Vagina (tissue), 2 donors: ENCODE results near the gene CCKAR. TPM values are rescaled to one million over a fixed set of nuclear protein-coding genes. Genes with fewer than 3 reads are reported as not detected.

Experiments used
- DNase-seq, 2 donors: peaks; one replicate each; pipeline ENCODE4 v3.0.0-alpha.2; 2017; ENCODE audit errors: extremely low spot score in 2 of 2
- H3K27ac ChIP-seq: fragments of 200-600 bp; sonication (generic); one replicate; pipeline ENCODE4 v1.5.1; 2019
- H3K27me3 ChIP-seq: fragments of 200-600 bp; sonication (generic); one replicate; pipeline ENCODE4 v1.5.1; 2019
- H3K36me3 ChIP-seq, 2 donors: fragments of 200-600 bp; sonication (generic); one replicate each; pipeline ENCODE4 v1.5.1; 2017 to 2019
- H3K4me1 ChIP-seq: fragments of 200-600 bp; sonication (generic); one replicate; pipeline ENCODE4 v1.5.1; 2019
- H3K4me3 ChIP-seq, 2 donors: fragments of 200-600 bp; sonication (generic); 1 replicate in 1 of 2; 2 replicates in 1 of 2; pipeline ENCODE4 v1.5.1; 2016 to 2019
- H3K9me3 ChIP-seq: fragments of 200-600 bp; sonication (generic); one replicate; pipeline ENCODE4 v1.5.1; 2019
- CTCF ChIP-seq, 3 experiments: fragments of 450-650 bp in 2 of 3; fragments of 200-600 bp in 1 of 3; sonication (generic) in 1 of 3; IDR thresholded peaks; one replicate each; pipeline ENCODE4 v1.5.1; 2017 to 2019; ENCODE audit warnings: antibody characterized with exemption in 3 of 3, mild to moderate bottlenecking in 2 of 3, moderate library complexity in 2 of 3
- POLR2A ChIP-seq, 2 donors: fragments of 450-650 bp; IDR thresholded peaks; one replicate each; pipeline ENCODE4 v1.6.1; 2017; ENCODE audit warnings: antibody characterized with exemption in 2 of 2, mild to moderate bottlenecking in 2 of 2, moderate library complexity in 2 of 2
- POLR2AphosphoS5 ChIP-seq, 2 donors: sonication (generic); formaldehyde crosslinking; IDR thresholded peaks; one replicate each; pipeline ENCODE4 v1.9.0; 2017; ENCODE audit warnings: antibody characterized with exemption in 2 of 2, mild to moderate bottlenecking in 2 of 2, low read depth in 1 of 2; ENCODE audit not compliant: insufficient read depth in 1 of 2
- intact Hi-C: fragments of 100-400 bp; cut with DNase I; formaldehyde crosslinking; loops from one replicate; pipeline ENCODE4 v1.15.1; 2023
- total RNA-seq: library from RNA; depleted of rRNA; stranded (reverse); fragments of >200 nt; gene quantifications from one replicate; pipeline ENCODE4 v1.2.3, GENCODE V29; 2016

The CCKAR gene
- total RNA-seq, 1 donor from 2014 or later: 0.74 TPM

- TF ChIP-seq POLR2AphosphoS5 (IDR thresholded peaks at IDR 0.05; ENCODE audit: insufficient read depth in 1 of 2, low read depth in 1 of 2) (no peak), POLR2A (IDR thresholded peaks at IDR 0.05) (no peak), CTCF (IDR thresholded peaks at IDR 0.05) (no peak)
- no peaks in the 10 kb centered on the region for H3K4me1 ChIP-seq
- H3K9me3 ChIP-seq: no peaks in the 10 kb centered on the region
- DNase-seq: no peak
- no peaks in the 10 kb centered on the region for H3K27me3 ChIP-seq
- H3K36me3 ChIP-seq: no peaks in the 10 kb centered on the region
- intact Hi-C loops: no loop called here
- H3K4me3 ChIP-seq: no peak overlapping the region
- H3K27ac ChIP-seq: no peak overlapping the region
These were observed 14.6 kb downstream of the CCKAR start for GRCh38 chr4:26475716-26476115.

GRCh38 chr4:26474551-26474950 is 15.7 kb downstream of the CCKAR start:
- no peaks in the 10 kb centered on the region for H3K36me3 ChIP-seq
- no peak overlapping the region for H3K27ac ChIP-seq
- no peaks in the 10 kb centered on the region for H3K27me3 ChIP-seq
- no peak for DNase-seq
- intact Hi-C loops: no loop called here
- no peaks in the 10 kb centered on the region for H3K4me1 ChIP-seq
- no peaks in the 10 kb centered on the region for H3K9me3 ChIP-seq
- no peak for TF ChIP-seq CTCF (IDR thresholded peaks at IDR 0.05)
- no peak for TF ChIP-seq POLR2A (IDR thresholded peaks at IDR 0.05)
- TF ChIP-seq POLR2AphosphoS5 (IDR thresholded peaks at IDR 0.05; ENCODE audit: insufficient read depth in 1 of 2, low read depth in 1 of 2): no peak
- no peak overlapping the region for H3K4me3 ChIP-seq

- H3K36me3 ChIP-seq: no peaks in the 10 kb centered on the region
- H3K27me3 ChIP-seq: no peaks in the 10 kb centered on the region
- no peak for DNase-seq
- H3K4me3 ChIP-seq: no peak overlapping the region
- no peak overlapping the region for H3K27ac ChIP-seq
- H3K9me3 ChIP-seq: no peaks in the 10 kb centered on the region
- no peaks in the 10 kb centered on the region for H3K4me1 ChIP-seq
- no peak for TF ChIP-seq CTCF (IDR thresholded peaks at IDR 0.05)
- TF ChIP-seq POLR2AphosphoS5 (IDR thresholded peaks at IDR 0.05; ENCODE audit: insufficient read depth in 1 of 2, low read depth in 1 of 2): no peak
- TF ChIP-seq POLR2A (IDR thresholded peaks at IDR 0.05): no peak
- intact Hi-C loops: no loop called here
These were observed 16.4 kb downstream of the CCKAR start for GRCh38 chr4:26473893-26474292.

GRCh38 chr4:26471890-26472289 is 18.4 kb downstream of the CCKAR start:
- no peaks in the 10 kb centered on the region for H3K27me3 ChIP-seq
- H3K9me3 ChIP-seq: no peaks in the 10 kb centered on the region
- H3K4me1 ChIP-seq: no peaks in the 10 kb centered on the region
- TF ChIP-seq POLR2AphosphoS5 (IDR thresholded peaks at IDR 0.05; ENCODE audit: insufficient read depth in 1 of 2, low read depth in 1 of 2) (no peak), POLR2A (IDR thresholded peaks at IDR 0.05) (no peak), CTCF (IDR thresholded peaks at IDR 0.05) (no peak)
- intact Hi-C loops: no loop called here
- no peaks in the 10 kb centered on the region for H3K36me3 ChIP-seq
- no peak overlapping the region for H3K4me3 ChIP-seq
- peak in 1 of 2 donors; percentile 47 for DNase-seq
- no peak overlapping the region for H3K27ac ChIP-seq

GRCh38 chr4:26468977-26469376 is 21.3 kb downstream of the CCKAR start:
- H3K27me3 ChIP-seq: no peaks in the 10 kb centered on the region
- peak; percentile 42 to 61 for DNase-seq
- H3K27ac ChIP-seq: no peak overlapping the region
- intact Hi-C loops: no loop called here
- no peak for TF ChIP-seq POLR2AphosphoS5 (IDR thresholded peaks at IDR 0.05; ENCODE audit: insufficient read depth in 1 of 2, low read depth in 1 of 2)
- H3K4me3 ChIP-seq: no peak overlapping the region
- H3K4me1 ChIP-seq: no peaks in the 10 kb centered on the region
- no peaks in the 10 kb centered on the region for H3K36me3 ChIP-seq
- H3K9me3 ChIP-seq: no peaks in the 10 kb centered on the region
